HG03039 (cell line): ENCODE results near the gene POU6F2.

Experiments
- ATAC-seq: cut with Tn5 transposase; IDR thresholded peaks from one replicate; pipeline ENCODE4 v1.9.1; 2021; ENCODE audit warnings: mild to moderate bottlenecking, moderate library complexity; ENCODE audit not compliant: unreplicated experiment

The POU6F2 gene

DNA sequence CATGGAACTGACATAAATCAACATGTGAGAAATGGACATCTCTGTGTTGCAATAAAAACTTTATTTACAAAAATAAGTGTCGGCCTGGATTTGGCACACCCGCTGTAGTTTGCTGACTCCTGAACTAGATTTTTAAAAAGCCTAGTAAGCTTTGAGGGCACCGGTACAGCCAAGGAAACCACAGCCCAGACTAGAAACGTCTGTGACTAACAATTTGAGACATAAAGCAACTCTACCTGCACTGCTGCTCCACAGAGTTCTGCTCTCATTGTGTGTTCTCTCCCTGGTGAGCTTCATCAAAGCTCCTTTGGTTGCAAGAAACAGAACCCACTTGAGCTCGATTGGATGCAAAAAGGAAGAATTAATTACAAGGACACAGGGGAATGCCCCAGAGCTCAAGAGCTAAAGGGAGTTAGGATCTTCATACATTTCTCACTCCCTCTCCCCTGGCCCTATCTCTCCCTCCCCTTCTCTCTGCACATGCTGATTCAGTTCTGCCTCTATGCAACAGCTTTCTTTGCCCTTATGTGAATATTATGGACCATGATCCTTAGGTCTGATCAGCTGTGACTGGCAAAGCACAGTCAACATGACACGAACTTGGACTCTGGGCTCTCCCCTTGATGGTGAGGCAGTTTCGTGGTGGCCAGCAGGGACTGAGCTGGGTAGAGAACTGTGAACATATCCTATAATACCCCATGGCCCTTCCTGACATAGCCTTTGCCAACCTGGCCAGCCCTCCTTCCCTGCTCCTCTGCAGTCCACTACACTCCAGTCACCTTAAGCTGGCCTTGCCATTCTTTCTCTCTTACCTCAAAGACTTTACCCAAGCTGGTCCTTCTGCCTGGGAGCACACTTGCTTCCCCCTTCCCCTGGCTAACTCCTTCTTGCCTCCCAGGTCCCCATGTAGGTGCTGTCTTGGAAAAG, 511.0 kb downstream of the POU6F2 start:
- no peak for ATAC-seq

DNA sequence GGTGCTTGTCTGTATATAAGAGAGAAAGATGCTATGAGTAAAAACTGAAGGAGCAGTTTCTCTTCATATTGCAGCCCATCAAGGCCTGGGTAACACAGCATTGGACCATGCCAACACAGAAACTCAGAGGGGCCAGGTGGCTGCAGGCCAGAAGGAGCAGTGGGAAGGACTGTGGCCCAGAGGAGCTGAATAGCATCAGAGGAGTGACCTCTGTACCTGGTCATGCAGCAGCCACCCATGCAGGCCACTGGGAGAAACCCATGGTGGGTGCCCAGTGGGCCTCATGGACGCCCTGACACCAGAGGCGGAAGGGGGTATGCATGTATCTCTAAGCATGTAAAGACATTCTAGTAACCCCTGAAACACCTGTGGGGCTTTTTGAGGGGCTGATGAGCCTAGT, 512.6 kb downstream of the POU6F2 start:
- no peak for ATAC-seq

DNA sequence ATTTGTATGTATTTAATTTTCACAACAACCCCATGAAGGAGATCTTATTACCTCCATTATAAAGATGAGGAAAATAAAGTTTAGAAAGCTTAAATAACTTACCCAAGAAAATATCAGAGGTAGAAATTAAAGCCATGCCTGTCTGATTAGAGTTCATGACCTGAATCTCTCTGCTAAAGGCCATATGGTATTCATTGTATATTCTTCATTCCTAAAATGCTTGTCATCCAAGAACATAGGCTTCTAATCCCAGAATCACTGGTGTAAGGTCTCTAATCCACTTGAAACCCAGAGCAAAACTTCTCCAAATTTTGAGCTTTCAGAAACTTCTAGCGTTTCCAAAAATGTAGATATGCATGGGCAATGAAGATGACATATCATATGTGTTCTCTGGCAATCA, 516.2 kb downstream of the POU6F2 start:
- ATAC-seq = no peak

DNA sequence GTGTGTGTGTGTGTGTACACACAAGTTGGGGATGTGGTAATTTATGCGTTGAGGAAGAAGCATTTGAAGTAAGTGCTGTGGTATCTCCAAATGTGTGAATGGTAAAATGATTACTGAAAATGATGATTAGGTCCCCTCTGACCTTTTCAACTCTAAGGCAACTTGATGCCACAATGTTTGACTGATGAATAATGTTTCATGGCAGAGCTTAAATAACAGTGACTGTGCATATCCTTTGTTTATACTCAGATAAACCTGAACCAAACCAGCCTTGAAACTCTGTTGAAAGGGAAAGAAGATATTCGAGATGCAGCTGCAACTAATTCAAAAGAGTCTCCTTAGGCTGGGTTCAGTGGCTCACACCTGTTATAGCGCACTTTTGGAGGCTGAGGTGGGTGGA, 523.6 kb downstream of the POU6F2 start:
- no peak for ATAC-seq

DNA sequence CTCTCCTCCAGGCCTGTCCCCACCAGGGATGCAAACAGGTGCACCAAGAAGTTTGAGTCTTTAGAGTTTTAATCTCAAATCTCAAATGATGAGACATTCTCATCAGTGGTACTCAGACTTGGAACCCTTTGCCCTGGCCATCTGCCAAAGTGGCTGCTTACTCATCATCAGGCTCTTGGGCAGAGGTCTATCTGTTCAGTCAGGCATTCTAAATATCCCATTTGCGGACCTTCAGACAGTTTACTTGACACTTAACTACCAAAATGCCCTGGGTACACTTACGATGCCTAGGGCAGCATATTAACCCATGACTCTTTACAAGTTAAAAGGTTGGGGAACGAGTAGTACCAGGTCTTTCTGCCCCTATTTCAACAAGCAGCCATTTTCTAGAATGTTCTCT, 527.3 kb downstream of the POU6F2 start:
- ATAC-seq = no peak

DNA sequence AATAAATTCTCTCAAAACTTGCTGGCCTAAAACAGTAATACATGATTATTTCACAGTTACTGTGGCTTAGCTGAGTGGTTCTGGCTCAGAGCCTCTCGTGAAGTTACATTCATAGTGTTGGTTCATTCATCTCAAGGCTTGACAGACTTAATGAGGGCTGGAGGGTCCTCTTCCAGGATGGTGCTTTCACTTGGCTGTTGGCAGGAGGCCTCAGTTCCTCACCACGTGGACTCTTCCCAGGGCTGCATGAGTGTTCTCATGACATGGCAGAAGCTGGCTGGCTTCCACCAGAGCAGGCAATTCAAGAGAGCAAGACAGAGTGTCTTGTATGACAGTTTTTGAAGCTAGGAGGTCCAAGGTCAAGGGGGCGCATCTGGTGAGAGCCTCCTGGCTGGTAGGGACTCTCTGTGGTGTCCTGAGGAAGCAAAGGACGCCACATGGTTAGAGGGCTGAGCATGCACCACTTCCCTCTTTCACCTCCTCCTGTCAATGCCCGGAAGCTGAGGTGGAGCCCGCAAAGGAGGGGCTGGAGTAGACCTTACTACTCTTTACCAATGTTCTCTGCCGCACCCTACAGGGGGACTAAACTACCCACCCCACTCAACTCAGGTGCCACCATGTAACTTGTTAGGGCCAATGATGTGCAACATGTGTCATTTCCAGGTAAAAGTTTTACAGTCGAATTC, 530.3 kb downstream of the POU6F2 start:
- no peak for ATAC-seq

DNA sequence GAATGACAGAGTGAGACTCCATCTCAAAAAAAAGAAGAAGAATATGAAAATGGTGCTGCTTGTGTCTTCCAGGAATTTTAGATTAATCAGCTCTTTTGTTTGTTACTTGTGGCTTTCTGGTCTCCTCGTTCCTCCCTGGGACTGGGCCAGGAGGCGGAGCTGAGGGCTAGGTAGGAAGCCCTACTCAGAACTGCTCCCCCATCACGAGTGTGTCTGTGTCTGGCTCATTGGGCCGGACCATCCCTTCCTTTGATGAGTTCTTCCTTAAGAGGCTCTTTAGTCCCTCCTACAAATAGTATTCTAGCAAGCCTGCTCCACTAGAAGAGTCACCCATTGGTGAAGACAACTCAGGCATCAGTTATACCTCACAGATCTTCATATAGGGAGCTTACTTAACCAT, 531.7 kb downstream of the POU6F2 start:
- ATAC-seq = no peak

DNA sequence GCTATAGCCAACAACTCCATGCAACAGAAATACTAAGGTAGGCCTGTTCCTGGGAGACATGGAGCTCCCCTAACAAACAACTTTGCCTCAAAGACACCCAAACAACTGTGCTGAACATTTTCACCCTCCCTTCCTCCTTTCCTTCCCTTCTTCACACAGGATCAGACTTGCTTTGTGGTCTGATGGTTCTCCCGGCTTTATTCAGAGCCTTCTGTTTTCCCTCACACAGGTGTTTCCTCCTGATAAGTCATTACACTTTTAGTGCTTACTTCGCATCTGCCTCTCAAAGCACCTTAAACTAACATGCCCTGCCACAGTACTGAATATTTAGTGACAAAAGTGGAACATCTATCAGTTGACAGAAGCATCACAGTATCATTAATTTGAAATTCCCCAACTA, 532.2 kb downstream of the POU6F2 start:
- no peak for ATAC-seq

DNA sequence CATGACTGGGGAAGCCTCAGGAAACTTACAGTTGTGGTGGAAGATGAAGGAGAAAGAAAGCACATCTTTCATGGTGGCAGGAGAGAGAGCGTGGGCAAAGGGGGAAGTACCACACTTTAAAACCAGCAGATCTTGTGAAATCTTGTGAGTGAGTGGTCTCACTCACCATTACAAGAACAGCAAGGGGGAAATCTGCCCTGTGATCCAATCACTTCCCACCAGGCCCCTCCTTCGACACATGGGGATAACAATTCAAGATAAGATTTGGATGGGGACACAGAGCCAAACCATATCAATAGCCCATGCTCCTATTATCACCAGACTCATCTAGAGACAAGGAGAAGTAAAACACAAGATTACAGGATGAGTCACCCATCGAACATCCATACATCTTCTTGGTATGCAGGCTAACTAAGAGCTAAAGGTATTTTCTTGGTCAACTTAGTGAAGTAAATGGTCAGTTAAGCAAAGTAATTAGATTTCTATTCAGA, 533.2 kb downstream of the POU6F2 start:
- ATAC-seq = no peak

DNA sequence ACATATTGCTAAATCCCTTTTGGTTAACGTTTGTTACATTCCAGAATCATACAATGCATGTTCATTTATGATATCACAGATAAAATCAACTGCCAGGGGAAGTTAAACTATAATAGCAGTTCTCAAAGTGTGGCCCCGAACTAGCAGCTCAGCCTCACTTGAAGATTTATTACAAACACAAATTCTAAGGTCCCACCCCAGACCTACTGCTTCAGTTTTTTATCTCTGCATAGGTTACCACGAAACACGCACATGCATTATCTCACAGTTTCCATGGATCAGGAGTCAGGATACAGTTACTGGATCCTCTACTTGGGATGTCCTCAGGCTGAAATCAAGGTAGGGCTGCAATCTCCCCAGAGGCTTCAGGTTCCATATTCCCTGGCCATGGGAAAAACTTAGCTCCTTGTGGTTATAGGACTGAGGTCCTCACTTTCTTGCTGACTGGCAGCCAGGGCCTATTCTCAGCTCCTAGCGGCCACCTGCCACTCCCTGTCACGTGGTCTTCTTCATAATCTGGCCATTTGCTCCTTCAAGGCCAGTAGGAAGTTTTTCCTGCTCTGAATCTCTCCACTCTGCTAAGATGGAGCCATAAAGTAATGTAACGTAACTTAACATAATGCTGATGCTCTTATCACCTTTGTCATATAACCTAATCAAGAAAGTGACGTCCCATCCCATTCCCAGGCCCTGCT, 538.0 kb downstream of the POU6F2 start:
- ATAC-seq = no peak

DNA sequence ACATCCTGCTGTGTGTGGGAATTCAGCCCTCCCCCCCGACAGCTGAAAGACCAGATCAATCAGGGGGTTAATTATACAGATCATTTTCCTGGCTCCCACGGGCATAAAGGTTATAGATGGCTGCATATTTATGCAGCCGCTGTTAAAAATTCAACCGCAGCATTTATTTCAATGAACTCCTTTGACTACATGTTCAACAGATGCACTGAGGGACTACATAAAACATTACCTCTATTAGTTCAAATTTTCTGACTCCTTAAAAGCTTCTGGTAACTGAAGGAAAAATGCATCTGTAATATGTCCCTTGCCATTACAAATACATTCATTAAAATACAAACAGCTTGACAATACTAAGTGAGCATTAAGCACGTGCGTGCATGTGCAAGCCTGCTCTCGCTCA, 538.8 kb downstream of the POU6F2 start:
- no peak for ATAC-seq

DNA sequence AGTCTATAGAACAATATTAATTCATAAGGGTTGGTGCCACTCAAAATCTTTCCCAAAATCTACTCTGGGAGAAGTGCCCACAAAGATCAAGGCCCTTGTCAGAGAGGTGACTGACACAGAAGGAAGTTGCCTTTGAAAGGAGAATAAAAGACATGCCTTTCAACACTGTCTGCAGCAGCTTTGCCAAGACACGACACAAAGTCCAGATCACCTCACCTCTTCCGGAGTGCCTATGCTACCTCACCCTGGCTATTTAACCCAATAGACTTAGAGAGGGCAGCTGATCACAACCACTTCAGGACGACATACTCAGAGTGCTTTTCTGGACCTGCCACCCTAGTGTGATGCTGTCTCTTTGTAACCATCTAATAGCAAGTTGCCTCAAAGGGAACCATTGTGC, 539.5 kb downstream of the POU6F2 start:
- ATAC-seq = no peak
